Activated B cell treated with CpG ODN at 0.5 μM for 24 hours (primary cell): ENCODE results near the gene HOXB13. TPM values are rescaled to one million over a fixed set of nuclear protein-coding genes. Genes with fewer than 3 reads are reported as not detected.

Experiments
- ATAC-seq: fragments of 200-7000 bp; cut with Tn5 transposase; one replicate; pipeline ENCODE4 v1.10.0; 2021; ENCODE audit warnings: low read depth, mild to moderate bottlenecking, moderate library complexity
- CTCF ChIA-PET: fragments of 350-600 bp; sonication (Branson Sonifier 250); formaldehyde crosslinking; loops from one replicate; lab custom pipeline; 2021; ENCODE audit warnings: antibody characterized with exemption; lab: Charles Lee
- POLR2A ChIA-PET: fragments of 350-600 bp; sonication (Branson Sonifier 250); formaldehyde crosslinking; loops from one replicate; lab custom pipeline; 2021; ENCODE audit warnings: antibody characterized with exemption; lab: Charles Lee
- DNase-seq: peaks from one replicate; pipeline ENCODE4 v3.0.0; 2022
- H3K27ac Mint-ChIP-seq: one replicate; pipeline ENCODE4 v1.8.0; 2020; ENCODE audit warnings: mixed read lengths
- H3K27me3 Mint-ChIP-seq: one replicate; pipeline ENCODE4 v1.8.0; 2021; ENCODE audit warnings: mixed read lengths
- H3K36me3 Mint-ChIP-seq: one replicate; pipeline ENCODE4 v1.8.0; 2021; ENCODE audit warnings: low read depth, mixed read lengths
- H3K4me1 Mint-ChIP-seq: one replicate; pipeline ENCODE4 v1.8.0; 2021; ENCODE audit warnings: mixed read lengths
- H3K4me3 Mint-ChIP-seq: one replicate; pipeline ENCODE4 v1.8.0; 2020; ENCODE audit warnings: mild to moderate bottlenecking, mixed read lengths
- H3K9me3 Mint-ChIP-seq: one replicate; pipeline ENCODE4 v1.8.0; 2020; ENCODE audit warnings: mixed read lengths
- CTCF ChIP-seq: fragments of 200-600 bp; IDR thresholded peaks from one replicate; pipeline ENCODE4 v1.8.0; 2022; ENCODE audit warnings: antibody characterized with exemption, mild to moderate bottlenecking
- intact Hi-C: fragments of 100-400 bp; cut with micrococcal nuclease; formaldehyde crosslinking; loops from one replicate; pipeline ENCODE4 v1.15.1; 2024
- total RNA-seq: library from RNA; stranded (reverse); gene quantifications from 2 replicates; pipeline ENCODE4 v1.2.3, GENCODE V29; 2022

Gene HOXB13
- total RNA-seq, 1 donor from 2014 or later: not detected

GRCh38 chr17:48678141-48678971, 50.2 kb downstream of the HOXB13 start:
- peak; percentile 92 for ATAC-seq
- intact Hi-C loops: loop anchor here (1.0 to 10.0 kb wide), 5 partner anchors 112 to 616 kb away; no protein-coding TSS in a partner anchor
- no peaks in the 10 kb centered on the region for H3K9me3 Mint-ChIP-seq

DNA sequence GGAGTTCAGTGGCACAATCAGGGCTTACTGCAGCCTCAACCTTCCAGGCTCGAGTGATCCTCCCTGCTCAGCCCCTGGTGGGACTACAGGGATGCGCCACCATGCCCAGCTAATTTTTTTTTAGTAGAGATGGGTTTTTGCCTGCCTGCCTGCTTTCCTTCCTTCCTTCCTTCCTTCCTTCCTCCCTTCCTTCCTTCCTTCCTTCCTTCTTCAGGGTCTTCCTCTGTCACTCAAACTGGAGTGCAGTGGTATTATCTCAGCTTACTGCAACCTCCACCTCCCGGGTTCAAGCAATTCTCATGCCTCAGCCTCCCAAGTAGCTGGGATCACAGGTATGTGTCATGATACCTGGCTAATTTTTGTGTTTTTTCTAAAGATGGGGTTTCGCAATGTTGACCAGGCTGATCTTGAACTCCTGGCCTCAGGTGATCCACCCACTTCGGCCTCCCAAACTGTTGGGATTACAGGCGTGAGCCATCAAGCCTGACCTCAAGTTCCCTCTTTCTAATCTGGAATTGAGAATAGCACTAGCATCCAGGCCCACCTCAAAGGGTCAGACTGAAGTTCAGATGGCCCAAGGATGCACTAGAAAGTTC, 51.5 kb downstream of the HOXB13 start:
- no peak for TF ChIP-seq CTCF
- ChIA-PET CTCF (interaction anchor here (0.7 to 6.6 kb wide), 2 partner anchors 202 to 355 kb away, joined by 3 to 101 read pairs; no protein-coding TSS in a partner anchor), POLR2A (no interaction called here)
- peaks cover 2% of the 10 kb centered on the region for H3K4me1 Mint-ChIP-seq
- no peak for DNase-seq
- H3K4me3 Mint-ChIP-seq: no peak overlapping the region
- no peak for ATAC-seq
- H3K36me3 Mint-ChIP-seq: no peaks in the 10 kb centered on the region
- H3K9me3 Mint-ChIP-seq: no peaks in the 10 kb centered on the region
- no peak overlapping the region for H3K27ac Mint-ChIP-seq
- H3K27me3 Mint-ChIP-seq: peaks cover 33% of the 10 kb centered on the region
- intact Hi-C loops: loop anchor here (10.0 kb wide), 2 partner anchors 548 to 618 kb away; no protein-coding TSS in a partner anchor

More at GRCh38 chr17:48678141-48678971, 50.2 kb downstream of the HOXB13 start:
- Mint-ChIP-seq H3K4me3 (peak overlapping the region; percentile 35), H3K36me3 (no peaks in the 10 kb centered on the region), H3K27me3 (peaks cover 34% of the 10 kb centered on the region), H3K4me1 (peaks cover 2% of the 10 kb centered on the region), H3K27ac (no peak overlapping the region)
- CTCF ChIA-PET: interaction anchor here (0.7 to 6.6 kb wide), 22 partner anchors 9 to 1279 kb away, joined by 3 to 101 read pairs (median 6); no protein-coding TSS in a partner anchor
- TF ChIP-seq CTCF: peak; percentile 88
- POLR2A ChIA-PET: interaction anchor here (1.4 kb wide), 1 partner anchor 206 kb away, joined by 4 read pairs; no protein-coding TSS in a partner anchor
- peak; percentile 67 for DNase-seq

Other genes with a start within 250 kb of the HOXB13 start
- not detected in 2 replicates for gene HOXB1, start 197.7 kb downstream of the HOXB13 start, total RNA-seq
- 2.2 and 2.9 TPM in 2 replicates for gene HOXB2, start 183.6 kb downstream of the HOXB13 start, total RNA-seq
- 0.88 and 1.4 TPM in 2 replicates for gene HOXB4, start 150.4 kb downstream of the HOXB13 start, total RNA-seq
- gene HOXB3, start 138.5 kb downstream of the HOXB13 start, total RNA-seq: 1.4 and 2.6 TPM in 2 replicates
- not detected in 2 replicates for gene HOXB5, start 135.0 kb downstream of the HOXB13 start, total RNA-seq
- gene HOXB6, start 123.8 kb downstream of the HOXB13 start, total RNA-seq: not detected in 2 replicates
- 0.60 and 0.93 TPM in 2 replicates for gene HOXB7, start 117.7 kb downstream of the HOXB13 start, total RNA-seq
- gene HOXB8, start 113.5 kb downstream of the HOXB13 start, total RNA-seq: not detected in 2 replicates
- 0.13 TPM in 1 of 2 replicates, not detected in the other for gene HOXB9, start 102.4 kb downstream of the HOXB13 start, total RNA-seq
- not detected in 2 replicates for gene PRAC1, start 6.2 kb downstream of the HOXB13 start, total RNA-seq
- not detected in 2 replicates for gene PRAC2, start 5.6 kb downstream of the HOXB13 start, total RNA-seq
- not detected in 2 replicates for gene TTLL6, start 88.5 kb upstream of the HOXB13 start, total RNA-seq
- gene CALCOCO2, start 102.3 kb upstream of the HOXB13 start, total RNA-seq: 115 TPM in 2 replicates
- 130 and 136 TPM in 2 replicates for gene ATP5MC1, start 164.0 kb upstream of the HOXB13 start, total RNA-seq
- 121 and 154 TPM in 2 replicates for gene UBE2Z, start 179.7 kb upstream of the HOXB13 start, total RNA-seq
- gene SNF8, start 216.1 kb upstream of the HOXB13 start, total RNA-seq: 129 and 130 TPM in 2 replicates
- not detected in 2 replicates for gene GIP, start 239.8 kb upstream of the HOXB13 start, total RNA-seq